ENCODE results near the gene SPIN1. TPM values are rescaled to one million over a fixed set of nuclear protein-coding genes. Genes with fewer than 3 reads are reported as not detected.

SPIN1 gene
- total and polyA plus RNA-seq, 2 of the 8 experiments (the other 6 are each of a cell fraction or from before 2014, with no cell fraction given): 69.9 to 139 TPM

DNA sequence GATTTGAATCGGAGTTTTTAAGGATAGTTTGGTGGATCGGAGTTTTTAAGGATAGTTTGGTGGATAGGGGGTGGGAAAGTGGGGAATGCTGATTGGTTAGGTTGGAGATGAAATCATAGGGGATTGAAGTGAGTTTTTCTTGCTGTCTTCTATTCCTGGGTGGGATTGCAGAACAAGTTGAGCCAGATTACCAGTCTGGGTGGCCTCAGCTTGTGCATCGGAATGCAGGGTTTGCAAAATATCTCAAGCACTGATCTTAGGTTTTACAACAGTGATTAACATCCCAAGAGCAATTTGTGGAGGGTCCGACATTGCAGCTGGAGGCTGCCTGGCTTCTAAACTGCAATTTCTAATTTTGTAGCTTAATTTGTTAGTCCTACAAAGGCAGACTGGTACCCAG is 123.7 kb downstream of the SPIN1 start:
- FAIRE-seq (no peak), DNase-seq (ENCODE audit: low read depth in 1 of 2, low spot score in 2 of 2) (no peak)
- Histone ChIP-seq H2AK5ac (ENCODE audit: low read depth, low read length) (no peak overlapping the region), H3K36me3 (ENCODE audit: control insufficient read depth in 2 of 4, insufficient read depth in 4 of 4, low read length in 3 of 4) (no peaks in the 10 kb centered on the region), H4K91ac (replicated peaks; ENCODE audit: insufficient read length, low read length) (no peak overlapping the region), H3K4me1 (replicated peaks in 1 of 4; ENCODE audit: control insufficient read depth in 3 of 4, insufficient read depth in 4 of 4, low read length in 3 of 4) (peaks cover 0 to 4% (median 0%) of the 10 kb centered on the region in 4 experiments; a peak in 2 of 7 replicates), H3K23ac (ENCODE audit: insufficient read length) (no peak overlapping the region), H4K20me1 (replicated peaks in 1 of 2; ENCODE audit: control insufficient read depth in 1 of 2, insufficient read depth in 2 of 2, low read length in 2 of 2) (no peaks in the 10 kb centered on the region), H3K27me3 (replicated peaks in 1 of 4; ENCODE audit: control insufficient read depth in 3 of 4, extremely low read depth in 1 of 4, insufficient read depth in 3 of 4, low read length in 3 of 4) (no peaks in the 10 kb centered on the region), H3K4me3 (ENCODE audit: extremely low read depth in 1 of 4, insufficient read depth in 2 of 4, low read depth in 3 of 4, low read length in 4 of 4) (no peak overlapping the region), H3K18ac (ENCODE audit: extremely low read depth, low read length) (no peak overlapping the region), H3K4ac (replicated peaks; ENCODE audit: insufficient read length, low read depth, low read length) (no peak overlapping the region), H3K56ac (replicated peaks; ENCODE audit: insufficient read length, low read depth, low read length) (no peak overlapping the region), H3K9ac (replicated peaks in 1 of 4; ENCODE audit: extremely low read depth in 1 of 4, low read depth in 3 of 4, low read length in 3 of 4) (no peak overlapping the region), H2BK5ac (ENCODE audit: low read depth, low read length) (no peak overlapping the region), H3K79me1 (ENCODE audit: low read depth, low read length) (no peaks in the 10 kb centered on the region), H2BK15ac (ENCODE audit: low read length) (no peak overlapping the region), H4K5ac (ENCODE audit: insufficient read length, low read depth, low read length) (no peak overlapping the region), H2BK12ac (ENCODE audit: low read depth, low read length) (no peak overlapping the region), H3K14ac (ENCODE audit: insufficient read length) (no peak overlapping the region), H2BK20ac (ENCODE audit: low read length) (no peak overlapping the region), H3K27ac (ENCODE audit: low read depth, low read length) (no peak overlapping the region), H3K9me3 (ENCODE audit: insufficient read depth in 2 of 2, low read depth in 1 of 2, low read length in 1 of 2) (peaks cover 8 to 10% of the 10 kb centered on the region in 2 experiments; a peak in 3 of 4 replicates), H3K23me2 (ENCODE audit: low read depth, low read length) (no peaks in the 10 kb centered on the region), H3K79me2 (ENCODE audit: control insufficient read depth in 1 of 2, insufficient read depth in 2 of 2, low read length in 2 of 2) (no peaks in the 10 kb centered on the region), H3K4me2 (ENCODE audit: insufficient read depth in 1 of 2, low read depth in 2 of 2, low read length in 2 of 2) (no peak overlapping the region), H2AFZ (ENCODE audit: low read length) (no peak overlapping the region), H4K8ac (ENCODE audit: extremely low read depth, insufficient read depth, low read length) (no peak overlapping the region), H2BK120ac (replicated peaks; ENCODE audit: low read depth, low read length) (no peak overlapping the region)
- TF ChIP-seq SAP30 (IDR thresholded peaks at IDR 0.05; ENCODE audit: insufficient read depth, insufficient replicate concordance, low read length): no peak
- TF ChIP-seq KDM4A (IDR thresholded peaks at IDR 0.05; ENCODE audit: low read depth, low read length, severe bottlenecking): no peak
- no peak for TF ChIP-seq SUZ12 (IDR thresholded peaks at IDR 0.05; ENCODE audit: low read length)
- TF ChIP-seq SRF (IDR thresholded peaks at IDR 0.05; ENCODE audit: low read depth, low read length): no peak
- no peak for TF ChIP-seq RFX5 (IDR thresholded peaks at IDR 0.05; ENCODE audit: borderline replicate concordance, low read depth, low read length)
- TF ChIP-seq JUN (IDR thresholded peaks at IDR 0.05; ENCODE audit: low read depth, low read length): no peak
- no peak for TF ChIP-seq CHD2 (IDR thresholded peaks at IDR 0.05; ENCODE audit: low read length)
- no peak for TF ChIP-seq POU5F1 (IDR thresholded peaks at IDR 0.05; ENCODE audit: low read depth, low read length)
- no peak for TF ChIP-seq RBBP5 (IDR thresholded peaks at IDR 0.05; ENCODE audit: borderline replicate concordance, low read depth, low read length)
- no peak for TF ChIP-seq ASH2L (IDR thresholded peaks at IDR 0.05; ENCODE audit: low read length)
- no peak for TF ChIP-seq NRF1 (IDR thresholded peaks at IDR 0.05; ENCODE audit: low read depth, low read length)
- TF ChIP-seq CBX8 (IDR thresholded peaks at IDR 0.05; ENCODE audit: borderline replicate concordance, low read depth, low read length): no peak
- no peak for TF ChIP-seq TEAD4 (IDR thresholded peaks at IDR 0.05; ENCODE audit: low read depth, low read length)
- no peak for TF ChIP-seq HDAC6 (IDR thresholded peaks at IDR 0.05; ENCODE audit: low read depth, low read length)
- TF ChIP-seq YY1 (IDR thresholded peaks at IDR 0.05; ENCODE audit: low read depth, low read length): no peak
- TF ChIP-seq KDM5A (IDR thresholded peaks at IDR 0.05; ENCODE audit: low read length): no peak
- WGBS, 2 experiments (ENCODE audit: extremely low coverage in 1 of 2, insufficient coverage in 1 of 2, insufficient read length in 1 of 2, insufficient replicate concordance in 2 of 2, low coverage in 1 of 2, low lambda C conversion rate in 2 of 2, missing lambda C conversion rate in 1 of 2): 54 to 100% methylated on average over 1 to 4 of the region's 4 CpGs
- POLR2A ChIA-PET (ENCODE audit: partially characterized antibody): no interaction called here
- CTCF ChIA-PET (ENCODE audit: partially characterized antibody): interaction anchor here (1.5 kb wide), 1 partner anchor 20 kb away, joined by 4 read pairs; no protein-coding TSS in a partner anchor
